ENCODE measurements around the gene ZFAND2A. TPM values are rescaled to one million over a fixed set of nuclear protein-coding genes. Genes with fewer than 3 reads are reported as not detected.
"Not testable (repeated sequence)": the region's sequence is repeated elsewhere in the genome, so short reads cannot be mapped to it uniquely, and the experiment has no call there.

The ZFAND2A gene
- total RNA-seq, 1 donor = 66.2 TPM

- H3K4me3 ChIP-seq (ENCODE audit: low read length); H3K9me3 ChIP-seq (ENCODE audit: low read depth, low read length); H3K4me1 ChIP-seq (ENCODE audit: insufficient read depth, low read length); H3K27me3 ChIP-seq (ENCODE audit: insufficient read depth, low read length): not testable (repeated sequence)
These were observed 12.1 kb downstream of the ZFAND2A start for GRCh38 chr7:1147873-1148272.

GRCh38 chr7:1144269-1144771, 15.7 kb downstream of the ZFAND2A start:
- H3K9me3 ChIP-seq (ENCODE audit: low read depth, low read length) = no peaks in the 10 kb centered on the region
- H3K4me3 ChIP-seq (ENCODE audit: low read length) = no peak overlapping the region
- H3K4me1 ChIP-seq (ENCODE audit: insufficient read depth, low read length) = no peaks in the 10 kb centered on the region
- H3K27me3 ChIP-seq (ENCODE audit: insufficient read depth, low read length) = no peaks in the 10 kb centered on the region

- H3K4me3 ChIP-seq (ENCODE audit: low read length); H3K4me1 ChIP-seq (ENCODE audit: insufficient read depth, low read length); H3K9me3 ChIP-seq (ENCODE audit: low read depth, low read length); H3K27me3 ChIP-seq (ENCODE audit: insufficient read depth, low read length): not testable (repeated sequence)
These were observed 17.0 kb downstream of the ZFAND2A start for GRCh38 chr7:1143031-1143430.

DNA sequence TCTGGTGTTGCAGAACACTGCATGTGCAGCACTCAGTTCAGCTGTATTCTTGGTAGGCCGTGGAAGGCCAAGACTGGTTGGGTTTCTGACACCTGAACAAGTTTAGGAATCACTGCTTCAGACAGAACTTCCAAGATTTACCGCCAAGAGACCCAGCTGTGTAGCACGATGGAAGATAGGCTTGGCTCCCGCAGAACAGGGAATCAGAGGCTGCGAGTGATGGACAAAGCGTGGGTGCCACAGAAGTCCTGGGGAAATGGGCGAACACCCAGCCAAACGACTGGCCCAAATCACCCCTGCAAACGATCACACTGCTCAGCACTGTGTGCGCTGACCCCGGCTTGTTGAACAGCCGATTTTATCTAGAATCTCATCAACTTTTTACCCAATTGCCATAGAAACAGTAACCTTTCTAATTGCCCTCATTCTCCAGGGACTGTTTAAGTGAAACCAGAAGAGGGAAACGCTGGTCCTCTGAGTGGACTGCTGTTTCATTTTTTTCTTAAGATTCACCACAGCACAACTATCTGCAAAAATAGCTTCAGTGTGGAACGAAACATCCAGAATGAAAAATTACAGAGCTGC, 17.9 kb downstream of the ZFAND2A start:
- Histone ChIP-seq H3K4me1 (ENCODE audit: insufficient read depth, low read length) (peaks cover 12% of the 10 kb centered on the region), H3K9me3 (ENCODE audit: low read depth, low read length) (no peaks in the 10 kb centered on the region), H3K4me3 (ENCODE audit: low read length) (no peak overlapping the region), H3K27me3 (ENCODE audit: insufficient read depth, low read length) (no peaks in the 10 kb centered on the region)

DNA sequence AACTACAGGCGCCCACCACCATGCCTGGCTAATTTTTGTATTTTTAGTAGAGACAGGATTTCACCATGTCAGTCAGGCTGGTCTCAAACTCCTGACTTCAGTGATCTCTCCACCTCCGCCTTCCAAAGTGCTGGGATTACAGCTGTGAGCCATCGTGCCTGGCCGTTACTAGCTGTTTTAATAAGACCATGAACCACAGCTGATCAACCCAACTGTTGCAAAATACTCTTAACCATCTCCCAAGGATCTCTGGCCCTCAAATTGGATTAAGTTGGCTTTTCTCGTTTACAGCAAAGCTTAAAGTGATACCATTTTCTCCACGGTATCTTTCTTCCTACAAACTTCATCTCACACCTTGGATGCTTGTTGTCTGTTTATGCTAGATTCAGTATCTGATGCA, 18.3 kb downstream of the ZFAND2A start:
- peaks cover 16% of the 10 kb centered on the region for H3K4me1 ChIP-seq (ENCODE audit: insufficient read depth, low read length)
- H3K4me3 ChIP-seq (ENCODE audit: low read length) = no peak overlapping the region
- no peaks in the 10 kb centered on the region for H3K27me3 ChIP-seq (ENCODE audit: insufficient read depth, low read length)
- H3K9me3 ChIP-seq (ENCODE audit: low read depth, low read length) = no peaks in the 10 kb centered on the region

DNA sequence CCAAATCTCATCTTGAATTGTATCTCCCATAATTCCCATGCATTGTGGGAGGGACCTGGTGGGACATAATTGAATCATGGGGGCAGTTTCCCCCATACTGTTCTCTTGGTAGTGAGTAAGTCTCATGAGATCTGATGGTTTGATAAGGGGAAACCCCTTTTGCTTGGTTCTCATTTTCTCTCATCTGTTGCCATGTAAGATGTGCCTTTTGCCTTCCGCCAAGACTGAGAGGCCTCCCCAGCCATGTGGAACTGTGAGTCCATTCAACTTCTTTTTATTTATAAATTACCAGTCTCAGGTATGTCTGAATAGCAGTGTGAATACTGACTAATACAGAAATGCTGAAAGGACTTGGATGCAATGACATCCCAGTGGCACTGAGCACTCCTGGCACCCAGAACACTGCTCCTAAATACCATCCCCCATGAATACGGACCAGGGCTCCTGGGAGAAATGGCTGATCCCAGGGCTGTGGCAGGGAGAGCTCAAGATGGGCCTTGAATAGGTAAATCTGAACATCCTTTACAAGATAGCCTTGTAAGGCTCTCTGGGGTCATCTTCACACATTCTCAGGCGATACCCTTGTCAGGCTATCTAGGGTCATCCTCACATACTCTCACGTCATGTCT, 19.4 kb downstream of the ZFAND2A start:
- Histone ChIP-seq H3K4me1 (ENCODE audit: insufficient read depth, low read length) (peaks cover 18% of the 10 kb centered on the region), H3K27me3 (ENCODE audit: insufficient read depth, low read length) (no peaks in the 10 kb centered on the region), H3K4me3 (ENCODE audit: low read length) (no peak overlapping the region), H3K9me3 (ENCODE audit: low read depth, low read length) (no peaks in the 10 kb centered on the region)

GRCh38 chr7:1137517-1138167, 22.4 kb downstream of the ZFAND2A start:
- Histone ChIP-seq H3K4me3 (ENCODE audit: low read length) (peak overlapping the region; percentile 73), H3K9me3 (ENCODE audit: low read depth, low read length) (no peaks in the 10 kb centered on the region), H3K27me3 (ENCODE audit: insufficient read depth, low read length) (no peaks in the 10 kb centered on the region), H3K4me1 (ENCODE audit: insufficient read depth, low read length) (peaks cover 18% of the 10 kb centered on the region)

DNA sequence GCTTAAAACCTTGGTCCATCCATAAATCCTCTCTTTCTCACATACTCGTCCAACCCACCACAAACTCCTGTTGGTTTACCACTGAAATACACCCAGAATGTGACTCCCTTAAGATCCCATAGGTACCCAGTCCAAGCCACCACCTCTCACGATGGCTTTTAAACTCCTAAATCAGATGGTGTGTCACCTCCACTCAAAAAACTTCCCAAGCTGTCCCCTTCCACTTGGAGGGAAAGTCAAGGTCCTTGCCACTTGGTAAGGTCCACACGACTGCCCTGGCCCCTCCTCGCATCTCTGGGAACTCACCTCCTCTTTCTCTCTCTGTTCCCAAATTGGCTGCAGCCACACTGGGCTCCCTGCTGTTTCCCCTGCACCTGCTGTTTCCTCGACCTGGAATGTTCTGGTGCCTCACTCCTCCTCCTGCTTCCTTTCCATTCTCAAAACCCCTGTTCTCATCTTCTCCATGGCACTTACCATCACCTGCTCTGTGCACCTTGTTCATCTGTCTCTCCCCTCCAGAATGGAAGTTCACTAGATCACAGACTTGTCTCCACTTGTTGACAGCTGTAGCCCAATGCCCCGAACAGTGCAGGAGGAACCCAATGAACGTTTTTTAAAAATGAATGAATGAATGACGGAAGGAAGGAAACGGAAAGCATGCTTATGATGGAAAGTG, 23.0 kb downstream of the ZFAND2A start:
- Histone ChIP-seq H3K9me3 (ENCODE audit: low read depth, low read length) (no peaks in the 10 kb centered on the region), H3K4me3 (ENCODE audit: low read length) (no peak overlapping the region), H3K27me3 (ENCODE audit: insufficient read depth, low read length) (no peaks in the 10 kb centered on the region), H3K4me1 (ENCODE audit: insufficient read depth, low read length) (peaks cover 18% of the 10 kb centered on the region)

- Histone ChIP-seq H3K4me1 (ENCODE audit: insufficient read depth, low read length) (peaks cover 18% of the 10 kb centered on the region), H3K27me3 (ENCODE audit: insufficient read depth, low read length) (no peaks in the 10 kb centered on the region), H3K9me3 (ENCODE audit: low read depth, low read length) (no peaks in the 10 kb centered on the region), H3K4me3 (ENCODE audit: low read length) (no peak overlapping the region)
These were observed 25.0 kb downstream of the ZFAND2A start for GRCh38 chr7:1134951-1135350.

DNA sequence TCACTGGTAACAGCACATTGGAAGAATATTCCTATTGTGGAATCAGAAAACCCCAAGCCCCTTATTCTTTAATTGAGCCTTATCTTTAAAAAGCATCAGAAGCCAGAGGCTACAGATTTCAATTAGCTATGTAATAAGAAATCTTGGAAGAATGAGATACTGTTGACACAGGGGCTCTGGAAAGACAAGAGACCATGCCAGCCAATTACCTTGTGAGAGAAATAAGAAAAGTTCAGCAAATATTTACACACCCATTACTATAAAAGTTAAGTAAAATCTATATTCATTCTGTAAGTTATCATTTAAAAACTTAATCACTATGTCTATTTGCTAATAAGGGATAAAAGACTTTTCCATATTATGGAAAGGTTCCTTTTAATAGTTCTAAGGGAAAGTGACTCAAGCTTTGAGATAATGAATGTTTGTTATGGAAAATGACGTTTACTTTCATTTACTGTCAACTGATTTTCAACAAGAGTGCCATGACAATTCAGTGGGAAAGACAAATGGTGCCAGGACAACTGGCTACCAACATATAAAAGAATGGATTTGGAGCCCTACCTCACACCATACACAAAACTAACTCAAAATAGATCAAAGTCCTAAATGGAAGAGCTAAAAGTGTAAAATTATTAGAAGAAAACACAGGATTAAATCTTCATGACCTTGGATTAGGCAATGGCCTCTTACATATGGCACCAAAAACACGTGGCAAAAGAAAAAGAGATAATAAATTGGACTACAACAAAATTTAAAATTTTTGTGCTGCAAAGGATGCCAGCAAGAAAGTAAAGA, 28.3 kb downstream of the ZFAND2A start:
- peaks cover 1% of the 10 kb centered on the region for H3K4me1 ChIP-seq (ENCODE audit: insufficient read depth, low read length)
- no peaks in the 10 kb centered on the region for H3K27me3 ChIP-seq (ENCODE audit: insufficient read depth, low read length)
- no peaks in the 10 kb centered on the region for H3K9me3 ChIP-seq (ENCODE audit: low read depth, low read length)
- H3K4me3 ChIP-seq (ENCODE audit: low read length) = no peak overlapping the region

DNA sequence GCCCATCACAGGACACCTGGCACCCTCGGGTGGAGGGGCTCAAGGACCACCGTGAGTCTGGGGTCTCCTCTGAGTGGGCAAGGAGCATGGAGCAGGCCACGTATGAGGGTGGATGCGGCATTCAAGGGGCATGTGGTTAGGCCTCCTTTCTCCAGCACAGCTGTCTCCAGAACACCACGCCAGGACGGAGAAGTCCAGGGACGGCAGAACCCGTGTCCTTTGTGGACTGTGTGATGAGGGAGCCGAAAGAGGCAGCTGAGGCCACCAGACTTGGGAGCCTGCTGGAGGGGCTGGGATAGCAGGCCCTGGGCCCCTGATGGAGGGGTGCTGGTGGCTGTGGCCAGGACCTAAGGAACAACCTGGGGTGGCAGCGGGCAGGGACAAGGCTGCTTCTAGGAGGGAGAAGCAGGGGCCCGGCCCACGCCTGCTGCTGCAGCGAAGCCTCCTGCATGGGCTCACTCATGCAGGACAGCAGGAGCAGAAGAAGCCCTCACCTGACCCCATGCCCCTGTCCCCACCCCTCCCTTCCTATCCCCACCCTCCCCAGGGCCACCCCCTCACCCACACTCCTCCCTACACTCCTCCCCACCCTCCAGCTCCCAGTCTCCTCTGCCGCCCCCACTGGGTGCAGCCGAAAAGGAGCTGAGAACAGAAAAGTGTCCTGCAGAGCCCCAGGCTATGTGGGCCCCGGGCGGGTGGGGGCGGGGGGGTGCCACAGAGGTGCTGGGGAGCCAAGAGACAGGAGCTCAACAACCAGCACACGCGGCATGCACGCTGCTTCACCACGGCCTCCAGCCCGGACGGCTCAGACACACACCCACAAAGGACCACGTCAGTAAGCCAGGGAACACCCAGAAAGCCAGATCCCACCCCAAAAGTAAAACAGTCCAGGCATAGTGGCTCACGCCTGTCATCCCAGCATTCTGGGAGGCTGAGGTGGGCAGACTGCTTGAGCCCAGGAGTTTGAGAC, 29.7 kb downstream of the ZFAND2A start:
- Histone ChIP-seq H3K27me3 (ENCODE audit: insufficient read depth, low read length) (no peaks in the 10 kb centered on the region), H3K9me3 (ENCODE audit: low read depth, low read length) (no peaks in the 10 kb centered on the region), H3K4me3 (ENCODE audit: low read length) (no peak overlapping the region), H3K4me1 (ENCODE audit: insufficient read depth, low read length) (no peaks in the 10 kb centered on the region)

DNA sequence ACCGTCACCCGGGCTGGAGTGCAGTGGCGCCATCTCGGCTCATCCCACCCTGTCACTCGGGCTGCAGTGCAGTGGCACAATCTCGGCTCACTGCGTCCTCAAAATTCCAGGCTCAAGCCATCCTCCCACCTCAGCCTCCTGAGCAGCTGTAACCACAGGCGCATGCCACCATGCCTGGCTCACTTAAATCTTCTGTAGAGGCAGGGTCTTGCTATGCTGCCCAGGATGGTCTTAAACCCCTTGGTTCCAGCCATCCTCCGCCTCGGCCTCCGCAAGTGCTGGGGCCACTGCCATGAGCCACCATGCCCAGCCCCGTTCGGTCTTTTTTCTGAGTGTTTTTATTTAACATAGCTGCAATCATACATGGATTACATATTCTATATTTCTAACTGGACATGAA, 30.6 kb downstream of the ZFAND2A start:
- no peaks in the 10 kb centered on the region for H3K4me1 ChIP-seq (ENCODE audit: insufficient read depth, low read length)
- H3K4me3 ChIP-seq (ENCODE audit: low read length) = no peak overlapping the region
- H3K27me3 ChIP-seq (ENCODE audit: insufficient read depth, low read length) = no peaks in the 10 kb centered on the region
- no peaks in the 10 kb centered on the region for H3K9me3 ChIP-seq (ENCODE audit: low read depth, low read length)

GRCh38 chr7:1127001-1127400, 33.0 kb downstream of the ZFAND2A start:
- H3K27me3 ChIP-seq (ENCODE audit: insufficient read depth, low read length) = no peaks in the 10 kb centered on the region
- no peak overlapping the region for H3K4me3 ChIP-seq (ENCODE audit: low read length)
- no peaks in the 10 kb centered on the region for H3K4me1 ChIP-seq (ENCODE audit: insufficient read depth, low read length)
- no peaks in the 10 kb centered on the region for H3K9me3 ChIP-seq (ENCODE audit: low read depth, low read length)

DNA sequence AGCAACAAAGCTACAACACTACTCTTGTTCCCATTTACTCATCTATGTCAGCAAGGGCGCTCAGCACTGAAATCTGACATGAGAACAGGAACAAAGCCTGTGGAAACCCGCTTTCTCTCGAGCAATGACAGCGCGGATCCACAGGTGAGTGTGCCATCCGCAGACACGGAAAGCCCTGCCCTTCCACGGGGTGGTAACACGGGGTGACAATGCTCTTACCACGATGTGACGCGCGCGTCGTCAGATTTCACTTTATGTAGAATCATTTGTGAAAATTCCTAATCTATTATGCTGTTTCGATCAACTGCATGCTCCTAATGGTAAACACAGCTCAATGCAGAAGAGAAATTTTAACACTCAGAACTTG, 34.4 kb downstream of the ZFAND2A start:
- Histone ChIP-seq H3K4me1 (ENCODE audit: insufficient read depth, low read length) (no peaks in the 10 kb centered on the region), H3K4me3 (ENCODE audit: low read length) (no peak overlapping the region), H3K9me3 (ENCODE audit: low read depth, low read length) (no peaks in the 10 kb centered on the region), H3K27me3 (ENCODE audit: insufficient read depth, low read length) (no peaks in the 10 kb centered on the region)
